ENCODE measurements around the gene ELL. TPM values are rescaled to one million over a fixed set of nuclear protein-coding genes. Genes with fewer than 3 reads are reported as not detected.
A peak's percentile ranks its signal among the peaks of the same experiment; 100 is the strongest.
"Not testable (repeated sequence)": the region's sequence is repeated elsewhere in the genome, so short reads cannot be mapped to it uniquely, and the experiment has no call there.

ELL gene
- total RNA-seq, 1 experiment from 2014 or later, result 18.6 TPM

DNA sequence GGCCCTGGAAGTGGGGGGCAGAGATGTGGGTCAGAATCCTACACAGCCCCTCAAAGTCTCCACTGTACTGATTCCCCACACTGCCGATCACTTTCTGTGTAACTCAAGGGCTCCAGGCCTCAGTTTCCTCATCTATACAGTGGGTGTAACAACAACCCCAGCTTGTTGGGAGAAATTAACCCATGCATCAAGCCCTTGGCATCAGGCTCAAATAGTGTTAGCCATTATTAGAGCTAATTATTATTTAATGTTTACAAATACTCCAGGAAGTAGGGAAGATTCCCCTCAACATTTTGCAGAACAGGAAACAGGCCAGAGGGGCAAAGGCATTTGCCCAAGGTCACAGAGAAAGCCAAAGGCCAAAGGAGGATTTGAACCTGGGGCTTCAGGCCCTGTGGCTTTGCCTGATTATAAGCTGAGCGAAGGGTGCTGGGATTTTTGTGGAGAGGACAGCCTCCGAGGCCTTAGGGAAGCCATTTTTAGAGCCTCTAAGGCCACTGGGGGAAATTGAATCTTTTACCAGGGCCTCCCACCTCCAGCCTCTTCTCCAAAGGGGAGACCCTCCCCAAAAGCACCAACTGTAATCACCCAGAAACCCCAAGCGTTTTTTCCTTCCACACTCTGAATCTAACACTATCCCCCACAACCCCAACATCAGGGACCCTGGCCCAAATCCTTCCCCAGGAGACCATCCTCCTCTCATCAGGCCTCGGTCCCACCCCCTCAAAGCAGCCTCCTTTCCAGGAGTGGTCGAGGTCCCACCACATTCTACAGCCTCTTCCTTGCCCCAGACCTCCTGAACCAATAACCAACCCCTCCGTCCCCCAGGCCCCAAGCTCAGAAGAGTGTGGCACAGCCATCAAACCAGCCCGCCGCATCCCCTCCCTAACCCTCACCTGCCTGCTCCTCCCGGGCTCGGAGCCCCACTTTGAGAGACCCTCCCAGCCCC lies 20.4 kb upstream of the ELL start:
- in situ Hi-C loops (cut with HindIII; ENCODE audit: low pct_unique_long_range_greater_than_20kb, low sequenced_read_pairs), result no loop called here
- TSS peak; percentile 84 for BruUV-seq (replicated peaks)
- POLR2A ChIA-PET, result no interaction called here
- H3K9me3 ChIP-seq (ENCODE audit: control insufficient read depth, insufficient read depth, low read depth, low read length), result no peaks in the 10 kb centered on the region
- H3K4me3 ChIP-seq (ENCODE audit: low read depth in 2 of 2, low read length in 2 of 2), result peak overlapping the region; percentile 52 to 54
- CTCF ChIA-PET, result no interaction called here
- TF ChIP-seq SIN3A (IDR thresholded peaks at IDR 0.05; ENCODE audit: borderline replicate concordance, insufficient read depth, low read depth, low read length), result no peak
- no peak for TF ChIP-seq POLR2AphosphoS5 (IDR thresholded peaks at IDR 0.05; ENCODE audit: low read depth, low read length)
- no peak for TF ChIP-seq TCF7L2 (IDR thresholded peaks at IDR 0.05; ENCODE audit: low read depth, low read length)
- TF ChIP-seq CTCF (IDR thresholded peaks at IDR 0.05), result no peak
- TF ChIP-seq, protein P1, sequence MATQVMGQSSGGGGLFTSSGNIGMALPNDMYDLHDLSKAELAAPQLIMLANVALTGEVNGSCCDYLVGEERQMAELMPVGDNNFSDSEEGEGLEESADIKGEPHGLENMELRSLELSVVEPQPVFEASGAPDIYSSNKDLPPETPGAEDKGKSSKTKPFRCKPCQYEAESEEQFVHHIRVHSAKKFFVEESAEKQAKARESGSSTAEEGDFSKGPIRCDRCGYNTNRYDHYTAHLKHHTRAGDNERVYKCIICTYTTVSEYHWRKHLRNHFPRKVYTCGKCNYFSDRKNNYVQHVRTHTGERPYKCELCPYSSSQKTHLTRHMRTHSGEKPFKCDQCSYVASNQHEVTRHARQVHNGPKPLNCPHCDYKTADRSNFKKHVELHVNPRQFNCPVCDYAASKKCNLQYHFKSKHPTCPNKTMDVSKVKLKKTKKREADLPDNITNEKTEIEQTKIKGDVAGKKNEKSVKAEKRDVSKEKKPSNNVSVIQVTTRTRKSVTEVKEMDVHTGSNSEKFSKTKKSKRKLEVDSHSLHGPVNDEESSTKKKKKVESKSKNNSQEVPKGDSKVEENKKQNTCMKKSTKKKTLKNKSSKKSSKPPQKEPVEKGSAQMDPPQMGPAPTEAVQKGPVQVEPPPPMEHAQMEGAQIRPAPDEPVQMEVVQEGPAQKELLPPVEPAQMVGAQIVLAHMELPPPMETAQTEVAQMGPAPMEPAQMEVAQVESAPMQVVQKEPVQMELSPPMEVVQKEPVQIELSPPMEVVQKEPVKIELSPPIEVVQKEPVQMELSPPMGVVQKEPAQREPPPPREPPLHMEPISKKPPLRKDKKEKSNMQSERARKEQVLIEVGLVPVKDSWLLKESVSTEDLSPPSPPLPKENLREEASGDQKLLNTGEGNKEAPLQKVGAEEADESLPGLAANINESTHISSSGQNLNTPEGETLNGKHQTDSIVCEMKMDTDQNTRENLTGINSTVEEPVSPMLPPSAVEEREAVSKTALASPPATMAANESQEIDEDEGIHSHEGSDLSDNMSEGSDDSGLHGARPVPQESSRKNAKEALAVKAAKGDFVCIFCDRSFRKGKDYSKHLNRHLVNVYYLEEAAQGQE (IDR thresholded peaks at IDR 0.05; ENCODE audit: insufficient read depth in 1 of 2, low read depth in 2 of 2, low read length in 1 of 2), result no peak
- no peaks in the 10 kb centered on the region for H3K27me3 ChIP-seq (ENCODE audit: control insufficient read depth, insufficient read depth, low read length)
- intact Hi-C loops (cut with micrococcal nuclease; ENCODE audit: unreplicated experiment), result no loop called here
- peaks cover 11% of the 10 kb centered on the region; the same call in 1 of the 2 replicates for H3K4me1 ChIP-seq (ENCODE audit: control insufficient read depth, insufficient read depth, low read length)
- H3K27ac ChIP-seq (ENCODE audit: low read length), result peak overlapping the region; percentile 72
- DNase-seq (ENCODE audit: low read depth, low spot score) (no peak), ATAC-seq (no peak)
- peaks cover 2% of the 10 kb centered on the region for H3K36me3 ChIP-seq (ENCODE audit: control insufficient read depth, insufficient read depth, low read length)

GRCh38 chr19:18541258-18541991 lies 19.6 kb upstream of the ELL start:
- H3K9me3 ChIP-seq (ENCODE audit: control insufficient read depth, insufficient read depth, low read depth, low read length), result no peaks in the 10 kb centered on the region
- H3K36me3 ChIP-seq (ENCODE audit: control insufficient read depth, insufficient read depth, low read length), result peaks cover 2% of the 10 kb centered on the region
- in situ Hi-C loops (cut with HindIII; ENCODE audit: low pct_unique_long_range_greater_than_20kb, low sequenced_read_pairs) (no loop called here), intact Hi-C loops (cut with micrococcal nuclease; ENCODE audit: unreplicated experiment) (no loop called here)
- ChIA-PET CTCF (no interaction called here), POLR2A (no interaction called here)
- TF ChIP-seq SIN3A (IDR thresholded peaks at IDR 0.05; ENCODE audit: borderline replicate concordance, insufficient read depth, low read depth, low read length), result no peak
- no peak overlapping the region for H3K4me3 ChIP-seq (ENCODE audit: low read depth in 2 of 2, low read length in 2 of 2)
- no peaks in the 10 kb centered on the region for H3K27me3 ChIP-seq (ENCODE audit: control insufficient read depth, insufficient read depth, low read length)
- DNase-seq (ENCODE audit: low read depth, low spot score), result no peak
- no peak overlapping the region; the same call in 1 of the 2 replicates for H3K27ac ChIP-seq (ENCODE audit: low read length)
- BruUV-seq (replicated peaks), result no TSS peak
- no peak for ATAC-seq
- peaks cover 11% of the 10 kb centered on the region; the same call in 1 of the 2 replicates for H3K4me1 ChIP-seq (ENCODE audit: control insufficient read depth, insufficient read depth, low read length)

DNA sequence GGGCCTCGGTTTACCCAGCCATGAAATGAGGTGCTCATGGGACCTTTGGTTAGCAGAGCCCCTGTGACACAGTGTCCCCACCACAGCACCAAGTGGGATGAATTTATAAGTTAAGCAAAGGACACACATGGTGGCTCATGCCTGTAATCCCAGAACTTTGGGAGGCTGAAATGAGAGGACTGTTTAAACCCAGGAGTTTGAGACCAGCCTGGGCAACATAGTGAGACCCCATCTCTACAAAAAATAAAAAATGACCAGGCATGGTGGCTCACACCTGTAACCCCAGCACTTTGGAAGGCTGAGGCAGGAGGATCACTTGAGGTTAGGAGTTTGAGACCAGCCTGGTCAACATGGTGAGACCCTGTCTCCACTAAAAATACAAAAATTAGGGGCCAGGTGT lies 18.3 kb upstream of the ELL start:
- POLR2A ChIA-PET; intact Hi-C loops (cut with micrococcal nuclease; ENCODE audit: unreplicated experiment); ATAC-seq; in situ Hi-C loops (cut with HindIII; ENCODE audit: low pct_unique_long_range_greater_than_20kb, low sequenced_read_pairs); H3K4me3 ChIP-seq (ENCODE audit: low read depth in 2 of 2, low read length in 2 of 2); BruUV-seq (replicated peaks); H3K27ac ChIP-seq (ENCODE audit: low read length); H3K36me3 ChIP-seq (ENCODE audit: control insufficient read depth, insufficient read depth, low read length); DNase-seq (ENCODE audit: low read depth, low spot score); CTCF ChIA-PET; H3K27me3 ChIP-seq (ENCODE audit: control insufficient read depth, insufficient read depth, low read length); H3K9me3 ChIP-seq (ENCODE audit: control insufficient read depth, insufficient read depth, low read depth, low read length): not testable (repeated sequence)
- H3K4me1 ChIP-seq (ENCODE audit: control insufficient read depth, insufficient read depth, low read length), result peaks cover 11% of the 10 kb centered on the region; the same call in 1 of the 2 replicates
